HUES48 (cell line): ENCODE results near the gene HELZ.
"Not testable (repeated sequence)": the region's sequence is repeated elsewhere in the genome, so short reads cannot be mapped to it uniquely, and the experiment has no call there.

Source experiments
- H3K27ac ChIP-seq: one replicate; pipeline ENCODE4 v1.7.0; 2013; ENCODE audit warnings: low read depth, low read length, inconsistent platforms
- H3K27me3 ChIP-seq: 2 replicates; pipeline ENCODE4 v1.6.1; 2013; ENCODE audit warnings: mild to moderate bottlenecking, low read length; ENCODE audit not compliant: control insufficient read depth, insufficient read depth
- H3K36me3 ChIP-seq: 2 replicates; pipeline ENCODE4 v1.6.1; 2013; ENCODE audit warnings: low read length; ENCODE audit not compliant: control insufficient read depth, insufficient read depth
- H3K4me1 ChIP-seq: 2 replicates; pipeline ENCODE4 v1.6.1; 2013; ENCODE audit warnings: mild to moderate bottlenecking, low read length; ENCODE audit not compliant: control insufficient read depth, insufficient read depth
- H3K4me3 ChIP-seq: 2 replicates; pipeline ENCODE4 v1.5.1; 2013; ENCODE audit warnings: mild to moderate bottlenecking, low read depth, low read length
- H3K9ac ChIP-seq: 2 replicates; pipeline ENCODE4 v1.6.1; 2013; ENCODE audit warnings: mild to moderate bottlenecking, low read depth, low read length, moderate library complexity
- H3K9me3 ChIP-seq: 2 replicates; pipeline ENCODE4 v1.6.1; 2013; ENCODE audit warnings: low read length; ENCODE audit not compliant: control insufficient read depth, insufficient read depth

Gene HELZ

GRCh38 chr17:67212231-67212630 is 32.8 kb downstream of the HELZ start:
- peaks cover 18% of the 10 kb centered on the region for H3K36me3 ChIP-seq
- H3K27me3 ChIP-seq, result no peaks in the 10 kb centered on the region
- no peak overlapping the region for H3K9ac ChIP-seq
- no peak overlapping the region for H3K27ac ChIP-seq
- H3K9me3 ChIP-seq, result no peaks in the 10 kb centered on the region
- H3K4me1 ChIP-seq, result no peaks in the 10 kb centered on the region
- H3K4me3 ChIP-seq, result no peak overlapping the region

DNA sequence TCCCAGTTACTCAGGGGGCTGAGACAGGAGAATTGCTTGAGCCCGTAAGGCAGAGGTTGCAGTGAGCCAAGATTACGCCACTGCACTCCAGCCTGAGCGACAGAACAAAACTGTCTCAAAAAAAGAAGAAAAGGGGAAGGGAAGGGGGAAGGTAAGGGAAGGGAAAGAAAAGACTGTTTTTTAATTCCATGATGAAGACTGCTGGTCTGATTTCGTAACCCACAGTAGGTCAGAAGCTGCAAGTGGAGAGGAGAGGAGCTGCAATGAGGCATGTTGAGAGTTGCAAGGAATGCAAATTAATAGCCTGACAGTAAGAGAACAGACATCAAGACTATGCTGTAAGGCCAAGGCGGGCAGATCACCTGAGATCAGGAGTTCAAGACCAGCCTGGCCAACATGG is 33.3 kb downstream of the HELZ start:
- Histone ChIP-seq H3K27ac (no peak overlapping the region), H3K36me3 (peaks cover 17% of the 10 kb centered on the region)

DNA sequence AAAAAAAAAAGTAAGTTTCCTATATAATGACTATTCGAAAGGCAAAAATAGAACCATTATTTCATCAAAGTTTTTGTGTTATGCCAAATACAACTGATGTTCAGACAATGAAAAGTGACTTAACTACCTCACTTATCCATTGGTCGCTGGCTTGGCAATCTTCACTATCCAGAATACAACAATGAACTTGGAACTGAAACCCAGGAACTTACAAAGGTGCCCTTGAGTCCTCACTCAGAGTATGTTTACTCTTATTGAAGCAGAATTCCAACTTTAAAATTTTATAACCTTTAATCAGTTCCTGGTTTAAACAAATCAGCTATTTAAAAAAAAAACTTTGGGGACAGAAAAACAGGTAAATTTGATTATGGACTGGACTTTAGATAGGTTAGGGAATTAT is 34.1 kb downstream of the HELZ start:
- H3K27me3 ChIP-seq, result no peaks in the 10 kb centered on the region
- H3K4me3 ChIP-seq, result no peak overlapping the region
- H3K4me1 ChIP-seq, result no peaks in the 10 kb centered on the region
- no peak overlapping the region for H3K9ac ChIP-seq
- no peak overlapping the region for H3K27ac ChIP-seq
- no peaks in the 10 kb centered on the region for H3K9me3 ChIP-seq
- peaks cover 10% of the 10 kb centered on the region for H3K36me3 ChIP-seq

More for the DNA sequence above, 33.3 kb downstream of the HELZ start:
- no peaks in the 10 kb centered on the region for H3K4me1 ChIP-seq
- no peak overlapping the region for H3K9ac ChIP-seq
- H3K9me3 ChIP-seq, result no peaks in the 10 kb centered on the region
- no peaks in the 10 kb centered on the region for H3K27me3 ChIP-seq
- no peak overlapping the region for H3K4me3 ChIP-seq

- no peaks in the 10 kb centered on the region for H3K9me3 ChIP-seq
- H3K36me3 ChIP-seq, result peaks cover 2% of the 10 kb centered on the region; the same call in 1 of the 2 replicates
- H3K27ac ChIP-seq, result no peak overlapping the region
- H3K9ac ChIP-seq, result no peak overlapping the region
- no peaks in the 10 kb centered on the region for H3K27me3 ChIP-seq
- no peak overlapping the region for H3K4me3 ChIP-seq
- H3K4me1 ChIP-seq, result no peaks in the 10 kb centered on the region
These were observed 36.8 kb downstream of the HELZ start for GRCh38 chr17:67208232-67208631.

GRCh38 chr17:67203818-67204217 is 41.2 kb downstream of the HELZ start:
- Histone ChIP-seq H3K4me1 (no peaks in the 10 kb centered on the region), H3K4me3 (no peak overlapping the region), H3K27me3 (no peaks in the 10 kb centered on the region), H3K9me3 (no peaks in the 10 kb centered on the region), H3K36me3 (peaks cover 26% of the 10 kb centered on the region), H3K9ac (no peak overlapping the region), H3K27ac (no peak overlapping the region)

DNA sequence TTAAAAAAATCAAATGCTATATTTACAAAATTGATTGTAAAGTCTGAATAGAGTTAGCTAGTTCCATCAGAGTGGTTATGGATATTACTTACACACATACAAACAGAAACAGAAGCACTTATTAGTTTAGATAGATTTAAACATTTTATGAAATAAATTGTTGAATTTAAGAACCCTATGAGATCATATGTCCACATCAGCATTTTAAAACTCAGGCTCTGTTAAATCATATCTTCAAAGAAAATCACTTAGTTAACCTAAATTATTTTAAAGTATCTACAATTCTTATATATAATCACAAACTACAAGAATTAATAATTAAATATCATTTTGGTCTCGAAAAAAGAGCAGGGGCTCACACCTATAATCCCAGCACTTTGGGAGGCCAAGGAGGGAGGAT is 42.5 kb downstream of the HELZ start:
- Histone ChIP-seq H3K27ac (no peak overlapping the region), H3K9me3 (no peaks in the 10 kb centered on the region), H3K4me3 (no peak overlapping the region), H3K9ac (no peak overlapping the region), H3K36me3 (peaks cover 29% of the 10 kb centered on the region), H3K27me3 (no peaks in the 10 kb centered on the region), H3K4me1 (no peaks in the 10 kb centered on the region)

DNA sequence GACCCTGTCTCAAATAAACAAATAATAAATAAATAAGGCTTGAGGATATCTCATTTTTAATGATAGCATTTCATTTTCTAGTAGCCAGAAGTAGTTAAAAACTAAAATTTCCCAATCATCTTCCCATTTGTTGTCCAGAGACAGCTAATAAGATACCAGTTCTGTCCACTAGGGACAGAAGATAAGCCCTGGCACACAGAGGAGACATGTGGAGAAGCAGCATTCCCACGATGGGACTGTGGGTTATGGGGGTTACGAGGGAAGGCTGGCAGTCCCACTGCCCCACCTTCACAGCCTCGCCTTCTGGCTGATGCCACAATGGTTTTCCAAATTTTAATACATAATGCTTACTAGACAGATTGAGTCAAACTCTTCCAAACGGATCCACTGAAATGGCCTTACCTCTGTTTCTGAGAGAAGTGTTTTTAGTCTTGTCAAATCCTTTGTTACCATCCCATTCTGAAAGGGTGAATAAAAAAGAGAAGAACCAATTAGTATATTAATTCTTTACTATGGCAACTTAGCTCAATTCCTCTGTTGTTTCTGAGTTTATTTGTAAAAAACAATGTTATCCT is 44.2 kb downstream of the HELZ start:
- Histone ChIP-seq H3K27ac (no peak overlapping the region), H3K27me3 (no peaks in the 10 kb centered on the region), H3K9ac (no peak overlapping the region), H3K36me3 (peaks cover 34% of the 10 kb centered on the region), H3K9me3 (no peaks in the 10 kb centered on the region), H3K4me3 (no peak overlapping the region), H3K4me1 (no peaks in the 10 kb centered on the region)

- H3K4me3 ChIP-seq, result no peak overlapping the region
- no peak overlapping the region for H3K27ac ChIP-seq
- H3K9ac ChIP-seq, result no peak overlapping the region
- no peaks in the 10 kb centered on the region for H3K9me3 ChIP-seq
- no peaks in the 10 kb centered on the region for H3K4me1 ChIP-seq
- H3K27me3 ChIP-seq, result no peaks in the 10 kb centered on the region
- H3K36me3 ChIP-seq, result peaks cover 36% of the 10 kb centered on the region
These were observed 46.9 kb downstream of the HELZ start for GRCh38 chr17:67198131-67198530.

DNA sequence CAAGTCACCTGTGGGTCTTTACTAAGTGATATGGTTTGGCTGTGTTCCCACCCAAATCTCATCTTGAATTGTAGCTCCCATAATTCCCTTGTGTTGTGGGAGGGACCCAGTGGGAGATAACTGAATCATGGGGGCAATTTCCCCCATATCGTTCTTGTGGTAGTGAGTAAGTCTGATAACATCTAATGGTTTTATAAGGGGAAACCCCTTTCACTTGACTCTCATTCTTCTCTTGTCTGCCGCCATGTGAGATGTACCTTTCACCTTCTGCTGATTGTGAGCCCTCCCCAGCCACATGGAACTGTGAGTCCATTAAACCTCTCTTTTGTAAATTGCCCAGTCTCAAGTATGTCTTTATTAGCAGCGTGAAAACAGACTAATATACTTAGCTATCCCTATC is 48.0 kb downstream of the HELZ start:
- peaks cover 32% of the 10 kb centered on the region for H3K36me3 ChIP-seq
- H3K4me1 ChIP-seq, H3K9me3 ChIP-seq, H3K27me3 ChIP-seq, H3K9ac ChIP-seq, H3K4me3 ChIP-seq, H3K27ac ChIP-seq: not testable (repeated sequence)

DNA sequence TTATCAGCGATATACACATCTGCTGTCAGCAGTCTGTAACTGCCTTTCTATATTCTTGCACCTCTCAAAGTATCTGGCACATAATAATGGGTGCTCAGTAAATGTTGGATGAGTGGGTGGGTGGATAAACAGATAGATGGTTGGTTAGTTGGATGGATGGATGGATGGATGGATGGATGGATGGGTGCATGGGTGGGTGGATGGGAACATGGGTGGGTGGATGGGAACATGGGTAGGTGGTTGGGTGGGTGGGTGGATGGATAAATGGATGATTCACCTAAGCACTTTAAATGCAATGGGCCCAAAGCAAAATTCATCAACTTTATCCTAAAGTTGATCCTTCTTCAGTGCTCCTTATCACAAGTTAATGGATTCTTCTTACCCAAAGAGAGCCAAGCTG is 48.6 kb downstream of the HELZ start:
- H3K27me3 ChIP-seq, result no peaks in the 10 kb centered on the region
- peaks cover 30% of the 10 kb centered on the region for H3K36me3 ChIP-seq
- no peak overlapping the region for H3K27ac ChIP-seq
- no peaks in the 10 kb centered on the region for H3K9me3 ChIP-seq
- H3K4me1 ChIP-seq, result no peaks in the 10 kb centered on the region
- no peak overlapping the region for H3K4me3 ChIP-seq
- H3K9ac ChIP-seq, result no peak overlapping the region

DNA sequence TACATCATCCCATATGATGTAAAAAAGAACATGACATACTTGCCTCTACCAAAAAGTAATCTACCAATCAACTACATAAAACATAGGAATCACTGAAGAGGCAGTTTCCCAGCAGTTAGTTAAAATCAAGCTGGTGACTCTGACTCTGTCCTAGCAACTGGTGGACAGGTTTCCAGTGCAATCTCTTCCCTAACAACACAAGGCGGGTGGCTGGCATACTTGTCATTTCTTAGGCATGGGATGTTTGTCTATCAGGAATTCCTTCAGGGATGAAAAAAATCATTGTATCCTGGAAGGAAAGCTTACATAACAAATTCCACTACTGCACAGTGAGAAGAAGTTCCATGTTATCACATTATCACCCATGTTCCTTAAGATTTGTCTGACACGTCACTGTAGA is 50.9 kb downstream of the HELZ start:
- Histone ChIP-seq H3K9me3 (no peaks in the 10 kb centered on the region), H3K36me3 (peaks cover 22% of the 10 kb centered on the region), H3K27ac (no peak overlapping the region), H3K9ac (no peak overlapping the region), H3K27me3 (no peaks in the 10 kb centered on the region), H3K4me3 (no peak overlapping the region), H3K4me1 (no peaks in the 10 kb centered on the region)

DNA sequence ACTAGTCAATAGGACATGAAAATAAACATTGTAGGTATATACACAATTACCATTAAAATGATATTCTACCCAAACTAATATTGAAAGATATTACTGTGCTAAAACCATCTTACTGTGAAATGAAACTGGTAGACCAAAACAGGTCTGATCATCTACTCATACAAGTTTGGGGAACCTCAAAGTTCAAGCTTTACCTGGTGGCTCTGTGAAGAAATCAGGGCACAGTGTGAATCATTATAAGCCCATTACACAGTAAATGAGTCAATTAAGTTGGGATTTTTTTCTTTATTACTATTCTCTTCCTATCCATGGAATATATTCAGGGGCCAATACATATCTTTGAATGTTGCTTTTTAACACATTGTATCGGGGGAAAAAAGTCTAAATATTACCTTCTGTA is 57.1 kb downstream of the HELZ start:
- no peak overlapping the region for H3K4me3 ChIP-seq
- H3K27me3 ChIP-seq, result no peaks in the 10 kb centered on the region
- H3K36me3 ChIP-seq, result peaks cover 19% of the 10 kb centered on the region
- H3K27ac ChIP-seq, result no peak overlapping the region
- no peaks in the 10 kb centered on the region for H3K4me1 ChIP-seq
- H3K9ac ChIP-seq, result no peak overlapping the region
- H3K9me3 ChIP-seq, result no peaks in the 10 kb centered on the region
